HEK293T (cell line): ENCODE data around the gene AXIN2.
"Not testable (repeated sequence)": the region's sequence is repeated elsewhere in the genome, so short reads cannot be mapped to it uniquely, and the experiment has no call there.

Source experiments
- CTCF ChIA-PET: fragments of 350-600 bp; formaldehyde crosslinking; extraction: SDS; loops from one replicate; lab custom pipeline; 2021; ENCODE audit warnings: antibody characterized with exemption, inconsistent platforms; lab: Yijun Ruan, JAX
- POLR2A ChIA-PET: fragments of 350-600 bp; formaldehyde crosslinking; extraction: SDS; loops from one replicate; lab custom pipeline; 2020; ENCODE audit warnings: antibody characterized with exemption, inconsistent platforms; lab: Yijun Ruan, JAX
- DNase-seq: peaks from one replicate; pipeline ENCODE4 v3.0.0; 2012; ENCODE audit warnings: mixed read lengths; ENCODE audit errors: extremely low spot score
- ARNT ChIP-seq: fragments of 450-650 bp; IDR thresholded peaks from 2 replicates; pipeline ENCODE4 v1.6.1; 2017; ENCODE audit warnings: mild to moderate bottlenecking
- BHLHE40 ChIP-seq: fragments of 450-650 bp; IDR thresholded peaks from 2 replicates; pipeline ENCODE4 v1.6.1; 2016; ENCODE audit warnings: mild to moderate bottlenecking, moderate library complexity, borderline replicate concordance
- CTBP1 ChIP-seq: fragments of 450-650 bp; IDR thresholded peaks from 2 replicates; pipeline ENCODE4 v1.6.1; 2016; ENCODE audit warnings: borderline replicate concordance
- ELF4 ChIP-seq: fragments of 450-650 bp; IDR thresholded peaks from 2 replicates; pipeline ENCODE4 v1.6.1; 2017; ENCODE audit warnings: antibody characterized with exemption
- FOXA1 ChIP-seq: fragments of 450-650 bp; IDR thresholded peaks from 2 replicates; pipeline ENCODE4 v1.6.1; 2016; ENCODE audit warnings: mild to moderate bottlenecking
- FOXK2 ChIP-seq: fragments of 450-650 bp; IDR thresholded peaks from 2 replicates; pipeline ENCODE4 v1.6.1; 2016; ENCODE audit warnings: mild to moderate bottlenecking
- FOXM1 ChIP-seq: fragments of 450-650 bp; IDR thresholded peaks from 2 replicates; pipeline ENCODE4 v1.6.1; 2017; ENCODE audit warnings: mild to moderate bottlenecking, borderline replicate concordance
- HDGF ChIP-seq: fragments of 450-650 bp; IDR thresholded peaks from 2 replicates; pipeline ENCODE4 v1.6.1; 2017; ENCODE audit warnings: antibody characterized with exemption, borderline replicate concordance
- L3MBTL2 ChIP-seq: fragments of 450-650 bp; conservative IDR thresholded peaks from 2 replicates; pipeline ENCODE4 v1.6.1; 2016; ENCODE audit warnings: mild to moderate bottlenecking
- LEF1 ChIP-seq: fragments of 450-650 bp; IDR thresholded peaks from 2 replicates; pipeline ENCODE4 v1.6.1; 2017; ENCODE audit warnings: mild to moderate bottlenecking, borderline replicate concordance
- NFRKB ChIP-seq: fragments of 450-650 bp; IDR thresholded peaks from 2 replicates; pipeline ENCODE4 v1.6.1; 2016; ENCODE audit warnings: mild to moderate bottlenecking, moderate library complexity
- SP1 ChIP-seq: fragments of 450-650 bp; IDR thresholded peaks from 2 replicates; pipeline ENCODE4 v1.6.1; 2017
- SUZ12 ChIP-seq: fragments of 450-650 bp; IDR thresholded peaks from 2 replicates; pipeline ENCODE4 v1.6.1; 2016; ENCODE audit warnings: mild to moderate bottlenecking
- TARDBP ChIP-seq: fragments of 450-650 bp; IDR thresholded peaks from 2 replicates; pipeline ENCODE4 v1.6.1; 2016
- ZNF384 ChIP-seq: fragments of 450-650 bp; IDR thresholded peaks from 2 replicates; pipeline ENCODE4 v1.6.1; 2016
- TF ChIP-seq, protein P1 (sequence below): fragments of 450-650 bp; IDR thresholded peaks from 2 replicates; pipeline ENCODE4 v1.6.1; 2016

Gene AXIN2

DNA sequence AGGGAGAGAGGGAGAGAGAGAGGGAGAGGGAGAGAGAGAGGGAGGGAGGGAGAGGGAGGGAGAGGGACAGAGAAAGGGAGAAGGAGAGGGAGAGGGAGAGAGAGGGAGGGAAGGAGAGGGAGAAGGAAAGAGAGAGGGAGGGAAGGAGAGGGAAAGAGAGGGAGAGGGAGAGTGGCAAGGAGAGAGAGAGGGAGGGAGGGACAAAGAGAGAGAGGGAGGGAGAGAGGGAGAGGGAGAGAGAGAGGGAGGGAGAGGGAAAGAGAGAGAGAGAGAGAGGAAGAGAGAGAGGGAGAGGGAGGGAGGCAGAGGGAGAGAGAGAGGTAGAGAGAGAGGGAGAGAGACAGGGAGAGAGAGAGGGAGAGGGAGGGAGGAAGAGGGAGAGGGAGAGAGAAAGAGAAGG, 73.5 kb downstream of the AXIN2 start:
- TF ChIP-seq HDGF (no peak), SUZ12 (no peak), L3MBTL2 (no peak), SP1 (no peak), FOXA1 (no peak), ARNT (no peak), LEF1 (no peak), FOXM1 (no peak), CTBP1 (no peak), ELF4 (no peak), ZNF384 (no peak), BHLHE40 (no peak), FOXK2 (no peak), NFRKB (no peak), TARDBP (no peak)
- ChIA-PET CTCF (no interaction called here), POLR2A (no interaction called here)
- DNase-seq, result no peak

DNA sequence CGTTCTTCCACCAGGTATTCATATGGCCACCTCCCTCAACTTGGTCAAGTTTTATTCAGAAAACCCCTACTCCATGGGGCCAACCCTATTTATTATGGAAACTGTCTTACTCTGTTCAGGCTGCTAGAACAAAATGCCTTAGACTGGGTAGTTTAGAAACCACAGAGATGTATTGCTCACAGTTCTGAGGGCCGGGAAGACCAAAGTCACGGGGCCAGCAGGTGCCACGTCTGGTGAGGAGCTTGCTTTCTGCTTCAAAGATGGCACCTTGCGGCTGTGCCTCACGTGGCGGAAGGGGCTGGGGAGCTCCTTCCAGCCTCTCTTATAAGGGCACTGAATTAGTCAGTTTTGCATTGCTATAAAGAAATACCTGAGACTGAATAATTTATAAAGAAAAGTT, 74.3 kb downstream of the AXIN2 start:
- CTCF ChIA-PET, result no interaction called here
- no peak for TF ChIP-seq HDGF
- TF ChIP-seq BHLHE40, result no peak
- TF ChIP-seq SUZ12, result no peak
- no peak for TF ChIP-seq FOXK2
- no peak for TF ChIP-seq TARDBP
- TF ChIP-seq ARNT, result no peak
- TF ChIP-seq LEF1, result no peak
- TF ChIP-seq NFRKB, result no peak
- TF ChIP-seq, protein P1, sequence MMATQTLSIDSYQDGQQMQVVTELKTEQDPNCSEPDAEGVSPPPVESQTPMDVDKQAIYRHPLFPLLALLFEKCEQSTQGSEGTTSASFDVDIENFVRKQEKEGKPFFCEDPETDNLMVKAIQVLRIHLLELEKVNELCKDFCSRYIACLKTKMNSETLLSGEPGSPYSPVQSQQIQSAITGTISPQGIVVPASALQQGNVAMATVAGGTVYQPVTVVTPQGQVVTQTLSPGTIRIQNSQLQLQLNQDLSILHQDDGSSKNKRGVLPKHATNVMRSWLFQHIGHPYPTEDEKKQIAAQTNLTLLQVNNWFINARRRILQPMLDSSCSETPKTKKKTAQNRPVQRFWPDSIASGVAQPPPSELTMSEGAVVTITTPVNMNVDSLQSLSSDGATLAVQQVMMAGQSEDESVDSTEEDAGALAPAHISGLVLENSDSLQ, result no peak
- TF ChIP-seq L3MBTL2, result no peak
- TF ChIP-seq FOXM1, result no peak
- no peak for TF ChIP-seq FOXA1
- TF ChIP-seq ZNF384, result no peak
- no peak for TF ChIP-seq CTBP1
- TF ChIP-seq SP1, result no peak
- no peak for TF ChIP-seq ELF4
- POLR2A ChIA-PET, result no interaction called here
- DNase-seq, result no peak

DNA sequence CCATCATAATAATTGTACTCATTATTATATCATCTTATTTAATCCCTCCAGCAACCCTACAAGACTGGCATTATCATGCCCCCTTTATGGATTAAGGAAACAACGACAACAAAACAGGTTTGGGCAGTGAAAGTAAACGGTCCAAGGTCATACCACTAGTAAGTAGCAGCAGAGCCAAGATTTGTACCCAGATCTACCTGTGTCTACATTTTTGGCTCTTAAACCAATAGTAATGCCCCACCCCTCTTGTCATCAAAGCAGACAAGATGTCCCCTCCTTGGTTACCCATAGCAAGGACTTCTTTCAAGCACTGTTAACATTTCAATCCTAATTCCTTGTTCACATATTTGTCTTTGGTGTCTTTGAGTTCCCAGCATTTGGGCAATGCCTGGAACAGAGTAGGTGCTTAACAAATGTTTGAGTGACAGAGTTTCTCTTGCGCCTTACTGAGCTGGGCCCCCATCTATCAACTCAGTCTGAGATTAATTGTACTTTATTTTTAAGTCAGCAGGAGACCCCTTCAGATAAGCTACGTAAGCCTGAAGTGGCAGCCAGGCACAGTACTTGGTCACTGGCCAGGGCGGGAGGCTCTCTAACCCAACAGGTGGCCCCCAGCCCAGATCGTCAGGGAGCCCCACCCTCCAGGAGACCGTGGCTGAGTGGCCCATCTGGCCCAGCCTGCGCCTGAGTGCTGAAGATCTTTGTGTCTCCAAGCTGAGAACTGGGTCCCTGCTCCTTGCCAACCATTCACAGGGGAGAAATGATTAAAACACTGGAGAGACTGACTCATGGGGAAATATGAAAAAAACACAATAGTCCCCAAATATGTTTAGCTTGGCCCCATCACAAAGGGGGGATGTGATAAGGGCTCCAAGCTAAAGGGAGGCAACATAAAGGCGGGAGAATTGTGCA, 75.8 kb downstream of the AXIN2 start:
- TF ChIP-seq NFRKB, result no peak
- no peak for TF ChIP-seq ARNT
- no peak for TF ChIP-seq SUZ12
- no peak for TF ChIP-seq ELF4
- no peak for TF ChIP-seq FOXM1
- POLR2A ChIA-PET, result no interaction called here
- no peak for DNase-seq
- CTCF ChIA-PET, result no interaction called here

DNA sequence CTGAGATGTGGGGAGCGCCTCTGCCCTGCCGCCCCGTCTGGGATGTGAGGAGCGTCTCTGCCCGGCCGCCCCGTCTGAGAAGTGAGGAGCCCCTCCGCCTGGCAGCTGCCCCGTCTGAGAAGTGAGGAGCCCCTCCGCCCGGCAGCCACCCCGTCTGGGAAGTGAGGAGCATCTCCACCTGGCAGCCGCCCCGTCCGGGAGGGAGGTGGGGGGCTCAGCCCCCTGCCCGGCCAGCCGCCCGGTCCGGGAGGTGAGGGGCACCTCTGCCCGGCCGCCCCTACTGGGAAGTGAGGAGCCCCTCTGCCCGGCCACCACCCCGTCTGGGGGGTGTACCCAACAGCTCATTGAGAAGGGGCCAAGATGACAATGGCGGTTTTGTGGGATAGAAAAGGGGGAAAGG, 77.0 kb downstream of the AXIN2 start:
- POLR2A ChIA-PET, CTCF ChIA-PET, DNase-seq: not testable (repeated sequence)

DNA sequence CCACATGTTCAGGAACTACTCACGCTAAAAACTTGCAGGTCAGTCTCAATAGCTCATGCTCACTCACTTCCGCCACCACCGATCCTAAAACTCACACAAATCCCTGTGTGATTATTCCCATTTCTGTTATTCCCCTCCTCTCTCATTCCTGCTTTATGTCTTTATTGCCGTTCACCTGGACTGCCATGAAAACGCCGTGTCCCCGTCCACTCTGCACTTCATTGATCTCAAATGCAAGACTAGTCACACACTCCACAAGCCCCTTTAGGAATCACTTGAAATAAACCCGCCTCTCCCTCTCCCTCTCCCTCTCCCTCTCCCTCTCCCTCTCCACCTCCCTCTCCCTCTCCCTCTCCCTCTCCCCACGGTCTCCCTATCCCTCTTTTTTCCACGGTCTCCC, 78.0 kb downstream of the AXIN2 start:
- CTCF ChIA-PET, result no interaction called here
- TF ChIP-seq SP1, result no peak
- no peak for TF ChIP-seq ZNF384
- TF ChIP-seq FOXA1, result no peak
- TF ChIP-seq FOXK2, result no peak
- no peak for TF ChIP-seq HDGF
- TF ChIP-seq, protein P1, result no peak
- no peak for TF ChIP-seq FOXM1
- no peak for TF ChIP-seq L3MBTL2
- TF ChIP-seq SUZ12, result no peak
- no peak for TF ChIP-seq BHLHE40
- TF ChIP-seq LEF1, result no peak
- TF ChIP-seq ELF4, result no peak
- TF ChIP-seq NFRKB, result no peak
- TF ChIP-seq ARNT, result no peak
- no peak for TF ChIP-seq TARDBP
- TF ChIP-seq CTBP1, result no peak
- POLR2A ChIA-PET, result no interaction called here
- DNase-seq, result no peak

DNA sequence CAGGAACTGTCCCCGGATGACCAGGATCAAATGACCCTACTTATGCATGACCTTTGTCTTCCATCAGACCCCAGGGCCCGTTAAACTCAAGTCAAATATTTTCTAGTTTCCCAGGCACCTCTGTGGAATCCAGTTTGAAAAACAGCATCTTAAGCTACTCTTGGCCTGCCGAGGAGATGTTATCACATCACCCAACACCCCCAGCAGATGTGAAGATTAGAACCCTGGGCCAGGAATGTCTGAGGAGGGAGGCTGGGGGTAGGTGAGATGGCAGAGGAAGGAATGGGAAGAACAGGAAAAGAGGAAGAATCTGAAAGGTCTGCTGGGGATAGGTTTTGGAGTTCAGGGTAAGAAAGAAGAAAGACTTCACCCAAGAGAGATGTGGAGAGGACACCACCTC, 79.2 kb downstream of the AXIN2 start:
- DNase-seq, result no peak
- ChIA-PET CTCF (no interaction called here), POLR2A (no interaction called here)
- TF ChIP-seq LEF1, result no peak
- TF ChIP-seq FOXK2, result no peak
- no peak for TF ChIP-seq ARNT
- TF ChIP-seq NFRKB, result no peak
- TF ChIP-seq SP1, result no peak
- TF ChIP-seq HDGF, result no peak
- TF ChIP-seq FOXA1, result no peak
- no peak for TF ChIP-seq L3MBTL2
- no peak for TF ChIP-seq TARDBP
- TF ChIP-seq BHLHE40, result no peak
- TF ChIP-seq ELF4, result no peak
- no peak for TF ChIP-seq CTBP1
- no peak for TF ChIP-seq FOXM1
- no peak for TF ChIP-seq SUZ12
- no peak for TF ChIP-seq ZNF384
- TF ChIP-seq, protein P1, result no peak
